ENCODE data around the gene RAC2. TPM values are rescaled to one million over a fixed set of nuclear protein-coding genes. Genes with fewer than 3 reads are reported as not detected.

Gene RAC2
- total and polyA plus RNA-seq, 9 of the 15 experiments (the other 6 are each of a cell fraction or from before 2014, with no cell fraction given): 22.7 to 103 (median 43.3) TPM

DNA sequence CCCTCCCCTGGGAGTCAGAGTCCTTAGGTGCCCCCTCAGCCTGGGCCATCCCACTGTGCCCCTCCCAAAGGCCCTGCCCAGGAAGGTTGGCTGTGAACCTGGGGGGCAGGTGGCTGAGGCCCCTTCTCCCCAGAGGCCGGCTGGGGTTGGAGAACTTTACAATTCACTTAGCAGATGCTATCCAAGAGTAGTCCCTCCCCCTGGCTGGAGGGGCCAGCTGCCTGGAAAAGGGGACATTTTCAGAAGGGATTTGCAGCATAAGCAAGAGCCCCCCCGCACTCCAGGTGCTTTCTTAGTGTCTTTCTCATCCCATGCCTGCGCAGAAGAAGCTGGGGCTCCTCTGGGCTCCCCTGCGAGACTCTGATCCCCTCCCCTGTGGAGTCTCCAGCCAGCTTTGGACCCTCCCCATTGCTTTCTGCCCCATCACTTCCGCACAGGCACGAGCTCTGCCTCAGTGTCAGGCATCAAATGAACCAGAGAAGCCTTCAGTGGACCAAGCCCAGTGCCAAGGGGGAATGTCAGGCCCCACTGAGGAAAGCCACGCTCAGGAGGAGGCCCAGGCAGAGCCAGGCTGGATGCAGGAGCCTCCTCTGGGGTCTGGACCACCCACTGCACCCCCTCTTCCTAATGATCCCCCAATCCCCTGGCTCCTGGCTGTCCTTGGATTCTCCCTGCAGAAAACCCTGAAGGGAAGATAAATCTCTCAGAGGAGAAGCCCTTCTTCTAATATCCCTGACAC, 35.5 kb downstream of the RAC2 start (continued):
- no peak for TF ChIP-seq NELFE (IDR thresholded peaks at IDR 0.05; ENCODE audit: insufficient read depth, insufficient read length)
- TF ChIP-seq MBD2 (IDR thresholded peaks at IDR 0.05; ENCODE audit: borderline replicate concordance, low read depth): no peak
- TF ChIP-seq THRAP3 (IDR thresholded peaks at IDR 0.05; ENCODE audit: borderline replicate concordance): no peak
- TF ChIP-seq DNMT1 (IDR thresholded peaks at IDR 0.05): no peak
- no peak for TF ChIP-seq RFX7 (CRISPR knock-in tag; IDR thresholded peaks at IDR 0.05)
- no peak for TF ChIP-seq DACH1 (IDR thresholded peaks at IDR 0.05; ENCODE audit: partially characterized antibody)
- TF ChIP-seq KDM5B (IDR thresholded peaks at IDR 0.05; ENCODE audit: insufficient replicate concordance, low read depth, low read length): no peak
- TF ChIP-seq CBX5 (IDR thresholded peaks at IDR 0.05; ENCODE audit: borderline replicate concordance, low read depth): no peak

DNA sequence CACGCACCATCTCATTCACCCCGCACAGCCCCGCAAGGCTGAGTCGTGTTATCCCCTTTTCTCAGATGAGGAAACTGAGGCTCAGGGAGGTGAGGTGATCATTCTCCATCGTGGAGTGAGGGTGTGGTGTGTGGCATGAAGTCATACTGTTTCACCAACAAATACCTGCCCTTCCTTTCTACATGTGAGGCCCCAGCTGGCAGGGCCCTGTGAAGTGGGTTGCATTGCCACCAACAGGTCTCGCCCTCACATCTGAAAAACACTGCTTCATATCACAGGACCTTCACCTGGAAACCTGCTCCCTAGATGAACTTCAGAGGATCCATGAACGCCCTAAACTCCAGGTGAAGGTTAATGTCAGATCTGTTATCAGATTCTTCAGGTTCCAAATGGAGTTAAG, 36.1 kb downstream of the RAC2 start:
- TF ChIP-seq ZFP30 (CRISPR knock-in tag; IDR thresholded peaks at IDR 0.05; ENCODE audit: borderline replicate concordance) (no peak), LARP7 (IDR thresholded peaks at IDR 0.05) (no peak), BCLAF1 (IDR thresholded peaks at IDR 0.05; ENCODE audit: borderline replicate concordance in 1 of 2, control insufficient read depth in 1 of 2, low read depth in 2 of 2, low read length in 1 of 2) (no peak), DDX20 (tag; IDR thresholded peaks at IDR 0.05; ENCODE audit: low read depth) (no peak)
- TF ChIP-seq, protein P1, sequence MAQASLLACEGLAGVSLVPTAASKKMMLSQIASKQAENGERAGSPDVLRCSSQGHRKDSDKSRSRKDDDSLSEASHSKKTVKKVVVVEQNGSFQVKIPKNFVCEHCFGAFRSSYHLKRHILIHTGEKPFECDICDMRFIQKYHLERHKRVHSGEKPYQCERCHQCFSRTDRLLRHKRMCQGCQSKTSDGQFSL (CRISPR knock-in tag; IDR thresholded peaks at IDR 0.05): no peak
- TF ChIP-seq, protein P1 (tag; IDR thresholded peaks at IDR 0.05): no peak
- no TSS peak for BruUV-seq (replicated peaks)
- intact Hi-C loops (cut with micrococcal nuclease): no loop called here
- Histone ChIP-seq H3K9ac (ENCODE audit: insufficient read depth in 1 of 2, low read depth in 2 of 2, low read length in 2 of 2) (no peak overlapping the region), H3K4me2 (ENCODE audit: insufficient read depth, low read length) (no peak overlapping the region), H3K27me3 (ENCODE audit: control insufficient read depth in 2 of 2, insufficient read depth in 2 of 2, low read length in 2 of 2) (peaks cover 0 to 4% of the 10 kb centered on the region in 2 experiments; a peak in 2 of 5 replicates), H4K20me1 (replicated peaks; ENCODE audit: control insufficient read depth, insufficient read depth, low read length) (no peaks in the 10 kb centered on the region), H3K9me3 (replicated peaks; ENCODE audit: control insufficient read depth, insufficient read depth, low read depth, low read length) (no peaks in the 10 kb centered on the region), H3K36me3 (ENCODE audit: control insufficient read depth, insufficient read depth, low read length) (no peaks in the 10 kb centered on the region), H3K27ac (ENCODE audit: extremely low read depth, low read depth, low read length) (no peak overlapping the region), H2AFZ (ENCODE audit: low read depth, low read length) (no peak overlapping the region), H3K4me1 (replicated peaks in 1 of 2; ENCODE audit: control insufficient read depth in 2 of 2, insufficient read depth in 2 of 2, low read length in 2 of 2) (peaks cover 0 to 33% of the 10 kb centered on the region in 2 experiments; a peak in 3 of 5 replicates), H3K4me3 (no peak overlapping the region), H3K79me2 (ENCODE audit: control insufficient read depth, insufficient read depth, low read length) (no peaks in the 10 kb centered on the region), H3K9me1 (ENCODE audit: control insufficient read depth, insufficient read depth, low read length) (no peaks in the 10 kb centered on the region)
- in situ Hi-C loops (cut with MboI): no loop called here
- CTCF ChIA-PET (ENCODE audit: low intra/inter-chr PET ratio): no interaction called here
- ATAC-seq (no peak), DNase-seq (ENCODE audit: extremely low read depth in 1 of 4, low spot score in 3 of 4) (no peak), FAIRE-seq (no peak)
- POLR2A ChIA-PET: interaction anchor here (1.4 kb wide), 1 partner anchor 9 kb away, joined by 4 read pairs; no protein-coding TSS in a partner anchor
- WGBS (ENCODE audit: insufficient coverage, low coverage, missing lambda C conversion rate): 6% methylated on average over 7 of the region's 7 CpGs

Measured in K562 (cell line).